HG03159 (cell line): ENCODE data around the gene PTPN7.
A peak's percentile ranks its signal among the peaks of the same experiment; 100 is the strongest.
"Not testable (repeated sequence)": the region's sequence is repeated elsewhere in the genome, so short reads cannot be mapped to it uniquely, and the experiment has no call there.

Experiments used
- ATAC-seq: cut with Tn5 transposase; IDR thresholded peaks from one replicate; pipeline ENCODE4 v1.9.1; 2021; ENCODE audit warnings: mild to moderate bottlenecking, moderate library complexity; ENCODE audit not compliant: unreplicated experiment

The PTPN7 gene

DNA sequence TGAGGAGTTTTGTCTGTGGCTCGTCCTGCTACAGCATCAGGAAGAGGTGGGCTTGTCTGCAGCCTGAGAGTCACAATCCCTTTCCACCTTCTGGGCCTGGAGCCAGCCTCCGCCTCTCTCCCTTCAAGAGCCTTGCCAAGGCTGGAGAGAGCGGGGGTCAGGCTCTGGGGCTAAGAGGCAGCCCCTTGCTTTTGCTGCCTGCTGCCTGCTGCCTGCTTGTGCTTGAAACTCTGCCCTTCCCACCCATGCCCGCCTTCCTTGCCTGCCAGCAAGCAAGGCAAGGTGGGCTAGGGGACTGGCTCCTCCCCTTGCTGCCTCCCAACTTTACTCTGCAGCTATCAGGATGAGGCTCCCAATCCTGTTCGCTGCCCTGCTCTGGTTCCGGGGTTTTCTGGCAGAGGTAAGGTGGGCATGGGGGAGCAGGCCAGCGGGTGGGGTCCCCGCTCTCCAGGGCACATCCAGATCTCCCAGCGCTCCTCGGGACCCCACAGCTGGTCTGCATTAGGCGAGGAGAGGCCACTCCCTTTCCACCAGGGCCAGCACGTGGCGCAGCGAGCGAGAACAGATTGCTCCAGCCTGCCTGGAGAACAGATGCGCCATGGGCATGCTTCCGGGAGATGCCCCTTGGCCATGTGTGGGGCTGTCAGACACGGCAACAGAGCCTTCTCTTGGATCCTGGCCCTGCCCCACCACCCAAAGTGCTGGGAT lies 7.5 kb upstream of the PTPN7 start:
- ATAC-seq = no peak

GRCh38 chr1:202167054-202167453 lies 6.7 kb upstream of the PTPN7 start:
- not testable (repeated sequence) for ATAC-seq

- ATAC-seq = no peak
These were observed 5.8 kb upstream of the PTPN7 start for GRCh38 chr1:202165942-202166843.

- no peak for ATAC-seq
These were observed 5.0 kb upstream of the PTPN7 start for GRCh38 chr1:202165267-202165941.

DNA sequence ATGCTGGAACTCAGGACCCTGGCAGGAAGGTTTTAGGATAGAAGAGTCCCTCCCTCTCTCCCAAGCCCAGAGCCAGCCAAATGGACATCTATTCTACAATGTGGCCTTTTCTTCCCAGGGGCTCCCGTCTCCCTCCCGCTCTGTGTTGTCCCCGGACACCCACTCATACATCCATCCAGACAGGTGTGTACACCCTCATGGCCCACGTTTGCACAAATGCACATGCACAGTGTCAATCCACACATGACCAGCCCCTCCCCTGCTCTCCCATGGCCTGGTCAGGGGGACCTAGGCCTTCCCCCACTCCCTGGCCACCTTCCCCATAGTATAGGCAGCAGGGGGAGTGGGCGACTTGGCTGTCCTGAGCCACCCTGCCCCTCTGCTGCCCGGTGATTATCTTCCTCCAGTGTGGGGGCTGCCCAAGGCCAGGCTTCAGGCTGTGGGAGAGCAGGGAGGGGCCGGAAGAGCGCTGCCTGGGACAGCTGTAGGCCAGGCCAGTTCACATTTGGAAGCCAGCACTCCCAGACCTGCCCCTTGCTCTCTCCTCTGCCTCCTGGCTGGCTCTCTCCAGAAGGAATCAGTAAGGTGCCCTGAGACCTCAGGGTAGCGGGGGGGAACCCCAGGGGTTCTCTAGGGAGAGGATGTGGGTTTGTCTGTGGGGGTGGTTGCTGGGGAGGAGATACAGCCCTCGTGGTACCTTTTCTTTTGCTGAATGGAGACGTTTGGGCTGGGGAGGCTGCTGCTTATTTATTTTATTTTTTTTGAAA lies 4.1 kb upstream of the PTPN7 start:
- ATAC-seq = peak; percentile 49

DNA sequence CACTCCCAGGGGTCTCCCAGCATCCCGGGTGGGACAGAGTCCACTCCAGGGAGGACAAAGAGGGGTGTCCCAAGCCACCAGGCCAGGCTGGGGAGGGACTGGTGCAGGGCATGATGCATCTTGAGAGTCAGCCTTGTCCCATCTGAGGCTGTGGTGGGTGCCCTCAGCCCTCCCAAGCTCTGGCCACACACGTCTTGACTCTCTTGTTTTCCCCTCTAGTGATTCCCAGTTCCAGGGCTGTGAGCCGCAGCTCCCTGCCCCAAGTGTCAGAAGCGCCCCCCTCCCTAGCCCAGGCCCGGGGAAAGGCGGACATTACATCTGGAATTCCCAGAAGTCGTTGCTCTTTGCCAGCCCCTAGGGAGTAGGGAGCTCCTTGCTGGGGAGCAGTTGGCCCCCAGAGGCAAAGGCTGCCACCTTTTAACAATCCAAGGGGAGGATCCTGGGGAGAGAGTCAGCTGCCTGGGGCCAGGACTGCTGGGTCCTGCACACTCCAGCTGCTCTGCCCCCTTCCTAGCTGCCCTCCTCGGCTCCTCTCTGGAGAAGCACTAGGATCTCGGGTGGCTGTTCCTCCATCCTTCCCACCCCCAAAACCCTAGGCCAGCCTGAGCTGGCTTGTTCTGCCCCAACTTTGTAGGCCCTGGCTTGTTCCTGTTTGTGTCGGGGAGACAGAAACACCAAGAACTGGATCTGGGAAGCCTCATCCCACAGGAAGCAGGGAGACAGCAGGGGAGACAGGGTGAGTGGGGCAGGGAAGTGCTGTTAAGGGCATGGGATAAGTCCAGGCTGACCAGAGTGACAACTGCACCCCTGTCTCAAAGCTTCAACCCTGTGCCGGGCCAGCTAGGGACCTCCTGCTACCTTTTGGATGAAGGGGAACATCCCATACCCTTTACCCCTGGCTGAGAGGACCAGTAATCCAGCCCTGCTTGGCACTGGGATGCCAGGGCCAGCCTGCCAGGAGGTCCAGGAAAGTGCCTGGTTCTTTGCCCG lies 3.2 kb upstream of the PTPN7 start:
- ATAC-seq = no peak

- ATAC-seq = no peak
These were observed 2.2 kb upstream of the PTPN7 start for GRCh38 chr1:202162418-202163280.

DNA sequence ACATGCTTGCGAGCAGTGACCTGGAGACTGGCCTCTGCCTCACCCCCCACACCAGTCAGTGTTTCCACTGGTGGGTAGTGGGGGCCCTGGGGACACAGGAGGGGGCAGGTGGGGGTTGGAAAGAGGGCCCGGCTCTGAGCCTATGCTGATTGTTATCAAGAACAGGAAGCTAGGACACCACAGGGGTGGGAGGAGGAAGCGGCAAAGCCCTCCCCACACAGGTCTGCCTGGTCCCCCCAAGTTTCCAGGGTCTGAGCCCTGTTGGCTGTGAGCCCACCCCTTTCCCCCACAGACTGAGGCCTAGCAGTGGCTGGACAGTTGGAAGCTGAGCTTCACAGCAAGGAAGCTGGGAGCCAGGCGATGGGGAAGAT lies 1.6 kb upstream of the PTPN7 start:
- peak; percentile 38 for ATAC-seq

GRCh38 chr1:202161151-202162046 lies 997 bp upstream of the PTPN7 start:
- no peak for ATAC-seq

GRCh38 chr1:202159534-202160371 lies 649 bp downstream of the PTPN7 start:
- no peak for ATAC-seq

GRCh38 chr1:202158810-202159533 lies 1.4 kb downstream of the PTPN7 start:
- no peak for ATAC-seq

- no peak for ATAC-seq
These were observed 2.5 kb downstream of the PTPN7 start for GRCh38 chr1:202157945-202158344.

DNA sequence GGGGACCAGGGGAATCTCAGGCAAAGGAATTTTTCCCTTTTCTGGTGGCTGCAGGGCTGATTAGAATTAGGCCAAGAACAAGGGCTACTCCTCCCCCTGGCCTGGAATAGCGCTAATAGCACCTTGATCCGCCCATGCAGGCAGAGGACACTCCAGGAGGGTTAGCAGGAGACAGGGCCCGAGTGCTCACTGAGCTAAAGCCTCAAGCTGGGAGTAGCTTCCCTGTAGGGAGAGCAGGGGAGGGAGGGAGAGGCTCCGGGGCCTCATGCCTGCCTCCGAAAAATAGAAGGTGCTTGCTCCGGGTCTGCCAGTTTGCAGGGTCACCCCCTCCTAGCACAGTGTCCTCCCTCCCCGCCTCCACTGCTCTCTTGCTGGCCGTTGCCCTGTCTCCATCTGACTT lies 3.8 kb downstream of the PTPN7 start:
- ATAC-seq = no peak

GRCh38 chr1:202155478-202156021 lies 4.9 kb downstream of the PTPN7 start:
- ATAC-seq = no peak

DNA sequence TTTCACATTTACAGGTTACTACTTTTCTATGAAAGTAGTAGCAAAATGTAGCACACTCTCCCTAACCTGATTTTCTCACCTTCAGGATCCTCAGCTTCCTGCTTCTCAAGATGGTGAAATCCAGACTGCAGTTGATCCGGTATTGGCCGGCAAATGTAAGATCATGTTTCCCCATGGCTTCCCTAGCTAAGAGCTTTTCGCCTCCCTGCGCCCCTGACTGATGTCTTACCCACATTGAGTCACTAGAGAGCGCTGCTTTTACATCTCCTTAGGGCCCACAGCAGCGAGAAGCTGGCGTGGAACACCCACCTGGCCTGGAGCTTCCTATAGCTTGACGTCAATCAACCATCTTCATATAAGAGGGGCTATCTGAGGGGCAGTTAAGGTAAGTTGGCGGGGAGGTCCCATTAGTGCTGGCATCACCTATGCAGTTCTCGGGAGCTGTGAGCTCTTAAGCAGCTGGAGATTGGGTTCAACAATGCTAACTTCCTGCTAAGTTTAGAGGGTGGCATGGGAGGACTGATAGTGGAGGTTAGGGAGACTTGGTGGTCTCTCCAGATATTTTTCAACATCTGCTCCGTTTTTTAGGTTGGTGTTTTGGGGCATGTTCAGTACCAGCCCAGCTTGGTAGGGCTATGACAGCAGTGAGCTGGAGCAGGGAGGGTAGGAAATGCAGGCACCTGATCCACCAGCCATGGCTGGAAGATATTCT lies 5.5 kb downstream of the PTPN7 start:
- no peak for ATAC-seq
